Endothelial cell of umbilical vein (primary cell): Measurements from ENCODE around the gene ACTL7A. TPM values are rescaled to one million over a fixed set of nuclear protein-coding genes. Genes with fewer than 3 reads are reported as not detected.

Source experiments
- BruUV-seq: library from RNA; stranded (reverse); fragments of 400-500 nt; replicated peaks from 2 replicates; lab custom pipeline; 2021; lab: Mats Ljungman, UMichigan
- CTCF ChIA-PET: fragments of 300-600, 350-600 bp; sonication (Branson Sonifier 250); formaldehyde crosslinking; loops from one replicate; lab custom pipeline; 2021; ENCODE audit warnings: antibody characterized with exemption, inconsistent platforms; lab: Charles Lee
- POLR2A ChIA-PET: fragments of 300-600, 350-600 bp; sonication (Branson Sonifier 250); formaldehyde crosslinking; loops from one replicate; lab custom pipeline; 2021; ENCODE audit warnings: antibody characterized with exemption, inconsistent platforms; lab: Charles Lee
- DNase-seq: peaks from one replicate; pipeline ENCODE4 v3.0.0-alpha.2; 2011; ENCODE audit warnings: low read depth, low spot score
- FAIRE-seq: peaks from 2 replicates; lab custom pipeline; 2011; peaks lifted over from hg19 to GRCh38; lab: Jason Lieb, UNC
- H2AFZ ChIP-seq: 2 replicates; pipeline ENCODE4 v1.6.0; 2012; ENCODE audit warnings: low read depth, low read length, control low read depth, inconsistent platforms
- H3K27ac ChIP-seq: 2 replicates; pipeline ENCODE4 v1.5.1; 2011; ENCODE audit warnings: low read depth, mild to moderate bottlenecking, control low read depth, low read length, moderate library complexity; ENCODE audit not compliant: insufficient read depth
- H3K27me3 ChIP-seq, 2 experiments: 2 replicates each; pipeline versions ENCODE4 v1.6.0 to v1.6.1; 2011; ENCODE audit warnings: low read length in 2 of 2, mixed read lengths in 1 of 2; ENCODE audit not compliant: control insufficient read depth in 2 of 2, insufficient read depth in 2 of 2
- H3K36me3 ChIP-seq, 2 experiments: 2 replicates in 1 of 2; 3 replicates in 1 of 2; pipeline ENCODE4 v1.5.1; 2011; ENCODE audit warnings: low read length in 2 of 2, mild to moderate bottlenecking in 1 of 2, moderate library complexity in 1 of 2; ENCODE audit not compliant: control insufficient read depth in 2 of 2, insufficient read depth in 2 of 2; ENCODE audit errors: extremely low read depth in 1 of 2
- H3K4me1 ChIP-seq: 3 replicates; pipeline ENCODE4 v1.5.1; 2011; ENCODE audit warnings: mild to moderate bottlenecking, low read length; ENCODE audit not compliant: control insufficient read depth, insufficient read depth; ENCODE audit errors: extremely low read depth
- H3K4me2 ChIP-seq: 2 replicates; pipeline ENCODE4 v1.6.1; 2011; ENCODE audit warnings: low read length, control low read depth, mixed read lengths; ENCODE audit not compliant: insufficient read depth
- H3K4me3 ChIP-seq, 3 experiments: fragments of 200-600 bp in 1 of 3; sonication (generic), shearing (Covaris generic) in 1 of 3; replicated peaks in 1 of 3; 2 replicates each; pipeline ENCODE4 v1.5.1; 2011 to 2016; ENCODE audit warnings: control low read depth in 3 of 3, low read length in 3 of 3, mild to moderate bottlenecking in 2 of 3, inconsistent platforms in 1 of 3, low read depth in 1 of 3, moderate library complexity in 1 of 3; ENCODE audit not compliant: insufficient read depth in 1 of 3
- H3K79me2 ChIP-seq: 2 replicates; pipeline ENCODE4 v1.6.0; 2012; ENCODE audit warnings: low read length, inconsistent platforms; ENCODE audit not compliant: control insufficient read depth, insufficient read depth
- H3K9ac ChIP-seq: replicated peaks from 2 replicates; pipeline ENCODE3; 2011; ENCODE audit warnings: low read length, control low read depth; ENCODE audit not compliant: insufficient read depth; ENCODE audit errors: extremely low read depth
- H3K9me1 ChIP-seq: replicated peaks from 3 replicates; pipeline ENCODE4 v1.6.0; 2011; ENCODE audit warnings: mild to moderate bottlenecking, low read length; ENCODE audit not compliant: control insufficient read depth, insufficient read depth; ENCODE audit errors: extremely low read depth
- H3K9me3 ChIP-seq: replicated peaks from 2 replicates; pipeline ENCODE4 v1.5.1; 2012; ENCODE audit warnings: low read length, inconsistent platforms; ENCODE audit not compliant: control insufficient read depth, insufficient read depth
- H4K20me1 ChIP-seq: replicated peaks from 2 replicates; pipeline ENCODE3; 2011; ENCODE audit warnings: mild to moderate bottlenecking, low read length; ENCODE audit not compliant: control insufficient read depth, insufficient read depth; ENCODE audit errors: extremely low read depth
- EZH2 ChIP-seq: IDR thresholded peaks from 2 replicates; pipeline ENCODE4 v1.6.1; 2012; ENCODE audit warnings: borderline replicate concordance, low read depth, mild to moderate bottlenecking, moderate library complexity, low read length, inconsistent platforms; ENCODE audit not compliant: severe bottlenecking
- FOS ChIP-seq: IDR thresholded peaks from 2 replicates; pipeline ENCODE4 v1.6.1; 2011; ENCODE audit warnings: mild to moderate bottlenecking, low read length, moderate library complexity, borderline replicate concordance; ENCODE audit not compliant: insufficient read depth
- GATA2 ChIP-seq: IDR thresholded peaks from 2 replicates; pipeline ENCODE4 v1.7.0; 2011; ENCODE audit warnings: low read depth, mild to moderate bottlenecking, moderate library complexity, mixed read lengths, low read length; ENCODE audit not compliant: insufficient read length, insufficient read depth
- JUN ChIP-seq: IDR thresholded peaks from 2 replicates; pipeline ENCODE4 v1.6.1; 2011; ENCODE audit warnings: borderline replicate concordance, low read depth; ENCODE audit not compliant: insufficient read length, insufficient read depth
- MYC ChIP-seq: IDR thresholded peaks from one replicate; pipeline ENCODE4 v1.6.1; 2011; ENCODE audit warnings: mild to moderate bottlenecking, low read depth, low read length
- POLR2A ChIP-seq: IDR thresholded peaks from 2 replicates; pipeline ENCODE4 v1.6.1; 2012; ENCODE audit warnings: low read depth, mild to moderate bottlenecking, control low read depth, low read length
- POLR2AphosphoS5 ChIP-seq: IDR thresholded peaks from 2 replicates; pipeline ENCODE4 v1.6.1; 2012; ENCODE audit warnings: low read depth, mild to moderate bottlenecking, control low read depth, low read length, moderate library complexity; ENCODE audit not compliant: insufficient read depth
- dilution Hi-C: fragments of 300-500 bp; cut with MboI; formaldehyde crosslinking; loops from one replicate; pipeline ENCODE4 v1.15.0; 2019; ENCODE audit warnings: low sequenced_read_pairs; ENCODE audit not compliant: extremely low pct_ligation_motif_present
- intact Hi-C: fragments of 100-400 bp; cut with micrococcal nuclease; formaldehyde crosslinking; loops from one replicate; pipeline ENCODE4 v1.10.0; 2022
- polyA plus RNA-seq, 4 experiments: library from polyadenylated mRNA; depleted of rRNA in 3 of 4; stranded (reverse) in 3 of 4; unstranded in 1 of 4; fragments of >200 nt; gene quantifications; 2 replicates each; pipeline versions ENCODE4 v1.2.1 to v1.2.3, GENCODE V29; 2011 to 2012; ENCODE audit warnings: missing spikeins in 1 of 4
- total RNA-seq: library from RNA; stranded (reverse); gene quantifications from 2 replicates; pipeline ENCODE4 v1.2.3, GENCODE V29; 2021
- TF ChIP-seq, protein P1 (sequence below): IDR thresholded peaks from 2 replicates; pipeline ENCODE4 v1.6.1; 2011; ENCODE audit not compliant: insufficient read depth, insufficient read length
- TF ChIP-seq, protein P2 (sequence below), 2 donors: IDR thresholded peaks; 1 replicate in 1 of 2; 2 replicates in 1 of 2; pipeline ENCODE4 v1.5.1; 2011; ENCODE audit warnings: low read length in 2 of 2, mild to moderate bottlenecking in 2 of 2, moderate library complexity in 2 of 2, control low read depth in 1 of 2, inconsistent platforms in 1 of 2, low read depth in 1 of 2; ENCODE audit not compliant: insufficient read depth in 1 of 2; ENCODE audit errors: extremely low read depth in 1 of 2

The ACTL7A gene
- total and polyA plus RNA-seq, 2 donors (not counting 3 experiments of a cell fraction or from before 2014, with no cell fraction given), result not detected

GRCh38 chr9:108823829-108824228, 38.2 kb upstream of the ACTL7A start:
- BruUV-seq, result no TSS peak
- Histone ChIP-seq H3K27ac (no peak overlapping the region), H3K4me3 (no peak overlapping the region), H3K9me1 (no peaks in the 10 kb centered on the region), H3K9me3 (no peaks in the 10 kb centered on the region), H3K36me3 (no peaks in the 10 kb centered on the region), H4K20me1 (no peaks in the 10 kb centered on the region), H2AFZ (no peak overlapping the region), H3K4me2 (no peak overlapping the region), H3K9ac (no peak overlapping the region), H3K79me2 (no peaks in the 10 kb centered on the region), H3K27me3 (peaks cover 2% of the 10 kb centered on the region in 2 experiments), H3K4me1 (no peaks in the 10 kb centered on the region)
- intact Hi-C loops, result no loop called here
- TF ChIP-seq GATA2 (no peak), POLR2A (no peak), POLR2AphosphoS5 (no peak), JUN (no peak), FOS (no peak), EZH2 (no peak), MYC (no peak)
- TF ChIP-seq, protein P1, sequence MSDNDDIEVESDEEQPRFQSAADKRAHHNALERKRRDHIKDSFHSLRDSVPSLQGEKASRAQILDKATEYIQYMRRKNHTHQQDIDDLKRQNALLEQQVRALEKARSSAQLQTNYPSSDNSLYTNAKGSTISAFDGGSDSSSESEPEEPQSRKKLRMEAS, result no peak
- TF ChIP-seq, protein P2, sequence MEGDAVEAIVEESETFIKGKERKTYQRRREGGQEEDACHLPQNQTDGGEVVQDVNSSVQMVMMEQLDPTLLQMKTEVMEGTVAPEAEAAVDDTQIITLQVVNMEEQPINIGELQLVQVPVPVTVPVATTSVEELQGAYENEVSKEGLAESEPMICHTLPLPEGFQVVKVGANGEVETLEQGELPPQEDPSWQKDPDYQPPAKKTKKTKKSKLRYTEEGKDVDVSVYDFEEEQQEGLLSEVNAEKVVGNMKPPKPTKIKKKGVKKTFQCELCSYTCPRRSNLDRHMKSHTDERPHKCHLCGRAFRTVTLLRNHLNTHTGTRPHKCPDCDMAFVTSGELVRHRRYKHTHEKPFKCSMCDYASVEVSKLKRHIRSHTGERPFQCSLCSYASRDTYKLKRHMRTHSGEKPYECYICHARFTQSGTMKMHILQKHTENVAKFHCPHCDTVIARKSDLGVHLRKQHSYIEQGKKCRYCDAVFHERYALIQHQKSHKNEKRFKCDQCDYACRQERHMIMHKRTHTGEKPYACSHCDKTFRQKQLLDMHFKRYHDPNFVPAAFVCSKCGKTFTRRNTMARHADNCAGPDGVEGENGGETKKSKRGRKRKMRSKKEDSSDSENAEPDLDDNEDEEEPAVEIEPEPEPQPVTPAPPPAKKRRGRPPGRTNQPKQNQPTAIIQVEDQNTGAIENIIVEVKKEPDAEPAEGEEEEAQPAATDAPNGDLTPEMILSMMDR (IDR thresholded peaks at IDR 0.05; ENCODE audit: extremely low read depth in 1 of 2, insufficient read depth in 1 of 2, low read depth in 1 of 2, low read length in 2 of 2), result no peak
- dilution Hi-C loops, result no loop called here
- CTCF ChIA-PET, result interaction anchor here (1.3 kb wide), 1 partner anchor 9 kb away, joined by 3 read pairs; no protein-coding TSS in a partner anchor
- POLR2A ChIA-PET, result no interaction called here
- FAIRE-seq (no peak), DNase-seq (no peak)
